Myocyte (in vitro differentiated cells): ENCODE measurements around the gene CRYAB. TPM values are rescaled to one million over a fixed set of nuclear protein-coding genes. Genes with fewer than 3 reads are reported as not detected.

Experiments used
- DNase-seq: peaks from one replicate; pipeline ENCODE4 v3.0.0-alpha.2; 2012; ENCODE audit warnings: low read depth
- polyA plus RNA-seq: library from polyadenylated mRNA; unstranded; fragments of >200 nt; gene quantifications from one replicate; pipeline ENCODE4 v1.2.1, GENCODE V29; 2012; ENCODE audit warnings: missing spikeins
- total RNA-seq: library from RNA; depleted of rRNA; stranded (reverse); fragments of >200 nt; gene quantifications from 2 replicates; pipeline ENCODE4 v1.2.3, GENCODE V29; 2014

CRYAB gene
- 182 and 268 TPM in 2 replicates for total RNA-seq
- polyA plus RNA-seq: 1,070 TPM

- DNase-seq: peak; percentile 99
Observed at GRCh38 chr11:111911563-111912401, at the start of gene CRYAB. TSS of gene CRYAB (minus strand) at chr11:111911770. CDS start at chr11:111911724, 46 bp downstream.

- DNase-seq: no peak
Observed at GRCh38 chr11:111960916-111961315, 49.3 kb upstream of the CRYAB start.

GRCh38 chr11:111957663-111958444 is 46.3 kb upstream of the CRYAB start:
- DNase-seq: peak; percentile 94

- peak; percentile 22 for DNase-seq
Observed at GRCh38 chr11:111954154-111954553, 42.6 kb upstream of the CRYAB start.

- DNase-seq: no peak
Observed at GRCh38 chr11:111951565-111951964, 40.0 kb upstream of the CRYAB start.

- no peak for DNase-seq
Observed at GRCh38 chr11:111949519-111950426, 38.2 kb upstream of the CRYAB start.

GRCh38 chr11:111947143-111947542 is 35.6 kb upstream of the CRYAB start:
- no peak for DNase-seq

GRCh38 chr11:111946499-111946898 is 34.9 kb upstream of the CRYAB start:
- DNase-seq: no peak

GRCh38 chr11:111945198-111945597 is 33.6 kb upstream of the CRYAB start:
- DNase-seq: no peak

- DNase-seq: peak; percentile 45
Observed at GRCh38 chr11:111944651-111945051, 33.1 kb upstream of the CRYAB start.

- peak; percentile 49 for DNase-seq
Observed at GRCh38 chr11:111944139-111944538, 32.6 kb upstream of the CRYAB start.

- DNase-seq: peak; percentile 73
Observed at GRCh38 chr11:111942829-111943228, 31.3 kb upstream of the CRYAB start.

GRCh38 chr11:111941963-111942362 is 30.4 kb upstream of the CRYAB start:
- peak; percentile 92 for DNase-seq

- peak; percentile 25 for DNase-seq
Observed at GRCh38 chr11:111939836-111940604, 28.4 kb upstream of the CRYAB start.

GRCh38 chr11:111938687-111939160 is 27.2 kb upstream of the CRYAB start:
- peak; percentile 65 for DNase-seq

GRCh38 chr11:111937844-111938243 is 26.3 kb upstream of the CRYAB start:
- DNase-seq: no peak

- no peak for DNase-seq
Observed at GRCh38 chr11:111937461-111937769, 25.8 kb upstream of the CRYAB start.

- DNase-seq: no peak
Observed at GRCh38 chr11:111936040-111936540, 24.5 kb upstream of the CRYAB start.

GRCh38 chr11:111935317-111936039 is 23.9 kb upstream of the CRYAB start:
- DNase-seq: no peak

GRCh38 chr11:111934306-111934705 is 22.7 kb upstream of the CRYAB start:
- DNase-seq: no peak
